Choroid plexus epithelial cell (primary cell): ENCODE data around the gene FRY.
A peak's percentile ranks its signal among the peaks of the same experiment; 100 is the strongest.

Source experiments
- DNase-seq: peaks from one replicate; pipeline ENCODE4 v3.0.0-alpha.2; 2010; ENCODE audit warnings: low read depth
- H3K4me3 ChIP-seq: 2 replicates; pipeline ENCODE4 v1.5.1; 2011; ENCODE audit warnings: low read depth, mild to moderate bottlenecking, control low read depth, low read length, moderate library complexity
- CTCF ChIP-seq: conservative IDR thresholded peaks from 2 replicates; pipeline ENCODE4 v1.5.1; 2011; ENCODE audit warnings: low read depth, mild to moderate bottlenecking, control low read depth, inconsistent platforms, low read length, moderate library complexity

The FRY gene

GRCh38 chr13:32262165-32262564 lies 230.6 kb downstream of the FRY start:
- no peak overlapping the region for H3K4me3 ChIP-seq
- no peak for DNase-seq
- no peak for TF ChIP-seq CTCF

- no peak overlapping the region for H3K4me3 ChIP-seq
- TF ChIP-seq CTCF, result no peak
These were observed 231.0 kb downstream of the FRY start for GRCh38 chr13:32262619-32263018.

GRCh38 chr13:32264407-32264806 lies 232.8 kb downstream of the FRY start:
- no peak overlapping the region for H3K4me3 ChIP-seq
- no peak for TF ChIP-seq CTCF
- peak; percentile 66 for DNase-seq

More at GRCh38 chr13:32262619-32263018, 231.0 kb downstream of the FRY start:
- no peak for DNase-seq

GRCh38 chr13:32265726-32266125 lies 234.2 kb downstream of the FRY start:
- no peak for TF ChIP-seq CTCF
- DNase-seq, result no peak
- no peak overlapping the region for H3K4me3 ChIP-seq

- DNase-seq, result no peak
- H3K4me3 ChIP-seq, result no peak overlapping the region
- no peak for TF ChIP-seq CTCF
These were observed 234.6 kb downstream of the FRY start for GRCh38 chr13:32266130-32266529.

GRCh38 chr13:32267836-32268439 lies 236.4 kb downstream of the FRY start:
- H3K4me3 ChIP-seq, result no peak overlapping the region
- DNase-seq, result peak; percentile 36

More at GRCh38 chr13:32267836-32268439, 236.4 kb downstream of the FRY start:
- TF ChIP-seq CTCF, result peak; percentile 72
